ENCODE results near the gene SLC35A2.

DNA sequence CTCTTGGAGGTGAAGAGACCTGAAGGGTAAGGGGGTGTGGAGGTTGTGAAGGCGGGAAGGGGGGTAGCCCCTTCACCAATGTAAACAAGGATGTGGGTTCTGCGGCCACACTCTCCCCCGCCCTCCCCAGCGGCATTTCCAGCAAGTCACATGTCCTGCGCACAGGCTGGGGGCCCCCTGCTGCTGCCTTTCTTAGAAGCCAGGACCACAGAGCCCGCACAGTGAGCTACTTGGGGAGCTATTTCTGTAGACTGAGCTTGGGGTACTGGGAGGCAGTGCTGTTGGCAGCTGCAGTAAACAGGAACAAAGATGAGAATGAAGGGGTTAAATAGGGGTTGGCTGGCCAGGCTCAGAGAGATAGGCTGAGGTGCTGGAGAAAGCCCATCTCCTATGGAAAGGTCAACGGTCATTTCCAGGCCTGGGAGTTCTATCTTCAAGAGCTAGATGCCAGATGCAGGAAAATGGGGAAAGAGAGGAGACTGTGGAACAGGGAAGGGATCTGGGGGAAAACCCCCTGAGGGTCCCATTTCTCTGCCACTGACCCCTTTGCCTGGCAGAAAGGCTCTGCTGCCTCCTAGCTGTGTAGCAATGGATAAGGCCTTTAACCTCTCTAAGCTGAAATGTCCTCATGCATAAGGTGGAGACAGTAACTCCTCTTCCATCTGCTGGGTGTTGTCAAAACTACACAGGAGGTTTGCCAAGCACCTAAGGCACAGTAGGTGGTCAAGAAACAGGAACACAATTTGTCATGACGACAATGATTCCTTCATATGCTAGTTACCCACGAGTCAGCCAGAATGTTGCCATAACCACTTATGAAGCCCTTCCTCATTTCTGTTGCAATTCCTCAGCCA is 25.8 kb upstream of the SLC35A2 start:
- TF ChIP-seq POLR2AphosphoS5 (IDR thresholded peaks at IDR 0.05; ENCODE audit: low read depth, low read length) (no peak), PAX5 (IDR thresholded peaks at IDR 0.05; ENCODE audit: insufficient read depth, low read length, severe bottlenecking) (peak; percentile 7)

All from GM12891 (cell line).